HepG2 (cell line): ENCODE data around the gene CRTC2. TPM values are rescaled to one million over a fixed set of nuclear protein-coding genes. Genes with fewer than 3 reads are reported as not detected.

Experiments
- AGO2 ChIP-seq: fragments of 200-400 bp; formaldehyde crosslinking; optimal IDR thresholded peaks from 2 replicates; pipeline ENCODE3; 2017; ENCODE audit warnings: mild to moderate bottlenecking, low read depth, low read length, moderate library complexity
- ATF7-NPFF ChIP-seq: sonication (generic); formaldehyde crosslinking; IDR thresholded peaks from 2 replicates; pipeline ENCODE4 v1.8.1; 2023; ENCODE audit warnings: mild to moderate bottlenecking, low read depth, missing genetic modification reagents, moderate library complexity
- CBFB ChIP-seq: sonication (generic); formaldehyde crosslinking; IDR thresholded peaks from 2 replicates; pipeline ENCODE4 v1.4.0; 2020; ENCODE audit warnings: missing genetic modification reagents
- CBX1 ChIP-seq: IDR thresholded peaks from one replicate; pipeline ENCODE4 v1.6.1; 2016; ENCODE audit warnings: antibody characterized with exemption, low read depth
- EHMT2 ChIP-seq: fragments of 200-600 bp; sonication (generic); IDR thresholded peaks from 2 replicates; pipeline ENCODE4 v1.7.0; 2017; ENCODE audit warnings: antibody characterized with exemption, low read depth, low read length, borderline replicate concordance
- FOXA3 ChIP-seq: IDR thresholded peaks from 2 replicates; pipeline ENCODE4 v1.6.1; 2016; ENCODE audit warnings: missing genetic modification reagents, missing compliant biosample characterization
- JUN ChIP-seq: sonication (generic); formaldehyde crosslinking; IDR thresholded peaks from 2 replicates; pipeline ENCODE4 v1.4.0; 2020; ENCODE audit warnings: mild to moderate bottlenecking, missing genetic modification reagents
- KAT7 ChIP-seq: IDR thresholded peaks from 2 replicates; pipeline ENCODE4 v1.6.1; 2018; ENCODE audit warnings: borderline replicate concordance, missing compliant biosample characterization
- MTA1 ChIP-seq: sonication (generic); formaldehyde crosslinking; IDR thresholded peaks from 2 replicates; pipeline ENCODE4 v1.4.0; 2020; ENCODE audit warnings: missing genetic modification reagents, mild to moderate bottlenecking, borderline replicate concordance
- RARG ChIP-seq: sonication (generic); formaldehyde crosslinking; IDR thresholded peaks from 2 replicates; pipeline ENCODE4 v1.4.0; 2020; ENCODE audit warnings: low read depth, mild to moderate bottlenecking, missing genetic modification reagents
- SAP130 ChIP-seq: IDR thresholded peaks from 2 replicates; pipeline ENCODE4 v1.6.1; 2016; ENCODE audit warnings: low read depth
- SNAPC5 ChIP-seq: sonication (generic); formaldehyde crosslinking; IDR thresholded peaks from 2 replicates; pipeline ENCODE4 v1.8.1; 2023; ENCODE audit warnings: mild to moderate bottlenecking, missing genetic modification reagents, borderline replicate concordance
- TMF1 ChIP-seq: sonication (generic); formaldehyde crosslinking; IDR thresholded peaks from 2 replicates; pipeline ENCODE4 v1.8.1; 2022; ENCODE audit warnings: low read depth, missing genetic modification reagents
- TOE1 ChIP-seq: sonication (generic); formaldehyde crosslinking; IDR thresholded peaks from 2 replicates; pipeline ENCODE4 v1.4.0; 2020; ENCODE audit warnings: mild to moderate bottlenecking, missing genetic modification reagents
- ZBTB44 ChIP-seq: sonication (generic); formaldehyde crosslinking; IDR thresholded peaks from 2 replicates; pipeline ENCODE4 v1.4.0; 2020; ENCODE audit warnings: missing genetic modification reagents
- ZFAT ChIP-seq: sonication (generic); formaldehyde crosslinking; conservative IDR thresholded peaks from 2 replicates; pipeline ENCODE4 v1.8.1; 2023; ENCODE audit warnings: missing genetic modification reagents, inconsistent platforms
- ZFY ChIP-seq: sonication (generic); formaldehyde crosslinking; IDR thresholded peaks from 2 replicates; pipeline ENCODE4 v1.4.0; 2020; ENCODE audit warnings: missing genetic modification reagents
- ZMYM3 ChIP-seq: sonication (generic); formaldehyde crosslinking; IDR thresholded peaks from 2 replicates; pipeline ENCODE4 v1.5.1; 2020; ENCODE audit warnings: mild to moderate bottlenecking, missing genetic modification reagents
- ZNF10 ChIP-seq: sonication (generic); formaldehyde crosslinking; IDR thresholded peaks from 2 replicates; pipeline ENCODE4 v1.4.0; 2020; ENCODE audit warnings: mild to moderate bottlenecking, low read depth, missing genetic modification reagents, borderline replicate concordance
- ZNF143 ChIP-seq: sonication (generic); formaldehyde crosslinking; IDR thresholded peaks from 2 replicates; pipeline ENCODE4 v1.4.0; 2020; ENCODE audit warnings: missing genetic modification reagents
- ZNF337 ChIP-seq: sonication (generic); formaldehyde crosslinking; IDR thresholded peaks from 2 replicates; pipeline ENCODE4 v1.5.1; 2020; ENCODE audit warnings: missing genetic modification reagents, low read depth, mild to moderate bottlenecking, borderline replicate concordance
- ZNF34 ChIP-seq: sonication (generic); formaldehyde crosslinking; IDR thresholded peaks from 2 replicates; pipeline ENCODE4 v1.4.0; 2020; ENCODE audit warnings: mild to moderate bottlenecking, missing genetic modification reagents, borderline replicate concordance
- ZNF550 ChIP-seq: sonication (generic); formaldehyde crosslinking; IDR thresholded peaks from 2 replicates; pipeline ENCODE4 v1.4.0; 2020; ENCODE audit warnings: mild to moderate bottlenecking, missing genetic modification reagents, borderline replicate concordance
- ZNF597 ChIP-seq: sonication (generic); formaldehyde crosslinking; IDR thresholded peaks from 2 replicates; pipeline ENCODE4 v1.5.0; 2020; ENCODE audit warnings: missing genetic modification reagents
- polyA plus RNA-seq, 8 experiments: library from polyadenylated mRNA; depleted of rRNA in 3 of 8; stranded (reverse) in 7 of 8; unstranded in 1 of 8; fragments of >200 nt; fragmentation: Illumina TruSeq in 4 of 8; extraction: Trizol in 4 of 8; gene quantifications; 2 replicates each; pipeline versions ENCODE4 v1.2.1 to v1.2.3, GENCODE V29; 2011 to 2016; ENCODE audit warnings: low read depth in 4 of 8, missing spikeins in 1 of 8, mixed read lengths in 1 of 8; ENCODE audit not compliant: insufficient read depth in 1 of 8
- total RNA-seq, 5 experiments: library from RNA; depleted of rRNA; stranded (reverse); fragments of >200 nt; fragmentation: Illumina TruSeq; extraction: Trizol; gene quantifications; 2 replicates each; pipeline ENCODE4 v1.2.3, GENCODE V29; 2016; ENCODE audit warnings: low read depth in 1 of 5
- TF ChIP-seq, protein P1 (sequence below): sonication (generic); formaldehyde crosslinking; IDR thresholded peaks from 2 replicates; pipeline ENCODE4 v1.9.0; 2021; ENCODE audit warnings: missing genetic modification reagents, mild to moderate bottlenecking, borderline replicate concordance
- TF ChIP-seq, protein P2 (sequence below): sonication (generic); formaldehyde crosslinking; IDR thresholded peaks from 2 replicates; pipeline ENCODE4 v1.5.0; 2020; ENCODE audit warnings: mild to moderate bottlenecking, missing genetic modification reagents

CRTC2 gene
- total and polyA plus RNA-seq, 2 of the 13 experiments (the other 11 are each of a cell fraction or from before 2014, with no cell fraction given) = 6.1 to 26.7 TPM

DNA sequence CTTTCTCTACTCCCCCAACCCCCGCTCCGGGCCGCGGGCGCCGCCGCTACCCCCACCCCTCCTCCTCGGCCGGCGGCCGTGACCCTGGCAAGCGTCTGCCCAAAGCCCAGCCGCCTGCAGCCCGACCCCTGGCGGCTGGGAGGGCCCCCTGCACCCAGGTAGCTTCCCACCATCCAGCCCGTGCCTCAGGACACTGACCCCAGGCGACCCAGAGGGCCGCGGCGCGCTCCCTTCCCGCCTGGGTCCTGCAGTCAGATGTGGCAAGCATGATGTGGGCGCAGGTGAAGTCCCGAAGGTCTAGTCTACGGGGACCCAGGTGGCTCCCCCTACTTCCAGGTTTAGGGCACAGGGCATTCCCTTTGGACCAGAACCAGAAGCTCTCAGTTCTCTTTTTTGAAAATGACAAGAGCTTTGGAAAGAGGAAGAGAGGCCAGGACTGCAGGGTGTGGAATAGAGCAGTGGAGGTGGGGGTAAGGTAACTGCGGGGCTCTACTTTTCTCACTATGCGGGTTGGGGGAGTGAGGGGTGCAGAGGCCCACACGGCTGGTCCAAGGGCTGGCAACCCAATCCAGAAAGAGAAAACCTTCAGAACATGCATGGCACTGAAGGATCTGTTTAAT lies 11.7 kb downstream of the CRTC2 start, which contains the start of gene DENND4B (continued):
- no peak; the same call in 1 of the 2 replicates for TF ChIP-seq ZMYM3 (CRISPR knock-in tag)
- peak; percentile 86 for TF ChIP-seq CBX1
- TF ChIP-seq ZFAT (CRISPR knock-in tag) = no peak
- TF ChIP-seq ZNF10 (CRISPR knock-in tag) = no peak
- TF ChIP-seq TOE1 (CRISPR knock-in tag) = no peak
- 0 out of 2 replicates have a peak, but pooled peaks have one; percentile 30 for TF ChIP-seq ATF7-NPFF (CRISPR knock-in tag)
- no peak for TF ChIP-seq SNAPC5
- TF ChIP-seq TMF1 (CRISPR knock-in tag) = no peak
- TF ChIP-seq SAP130 (CRISPR knock-in tag) = peak; percentile 68
- TF ChIP-seq FOXA3 (CRISPR knock-in tag) = peak; percentile 49
- no peak for TF ChIP-seq ZBTB44 (CRISPR knock-in tag)
- TF ChIP-seq MTA1 (CRISPR knock-in tag) = peak; percentile 58; the same call in 1 of the 2 replicates
- TF ChIP-seq KAT7 (CRISPR knock-in tag) = 0 out of 2 replicates have a peak, but pooled peaks have one; percentile 36
- TF ChIP-seq JUN = no peak
- peak; percentile 45; the same call in 1 of the 2 replicates for TF ChIP-seq CBFB (CRISPR knock-in tag)
- no peak for TF ChIP-seq EHMT2
- TF ChIP-seq ZNF597 (CRISPR knock-in tag) = no peak
- no peak for TF ChIP-seq RARG (CRISPR knock-in tag)
- TF ChIP-seq ZNF337 = no peak
- TF ChIP-seq, protein P1, sequence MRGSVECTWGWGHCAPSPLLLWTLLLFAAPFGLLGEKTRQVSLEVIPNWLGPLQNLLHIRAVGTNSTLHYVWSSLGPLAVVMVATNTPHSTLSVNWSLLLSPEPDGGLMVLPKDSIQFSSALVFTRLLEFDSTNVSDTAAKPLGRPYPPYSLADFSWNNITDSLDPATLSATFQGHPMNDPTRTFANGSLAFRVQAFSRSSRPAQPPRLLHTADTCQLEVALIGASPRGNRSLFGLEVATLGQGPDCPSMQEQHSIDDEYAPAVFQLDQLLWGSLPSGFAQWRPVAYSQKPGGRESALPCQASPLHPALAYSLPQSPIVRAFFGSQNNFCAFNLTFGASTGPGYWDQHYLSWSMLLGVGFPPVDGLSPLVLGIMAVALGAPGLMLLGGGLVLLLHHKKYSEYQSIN = no peak
- peak; percentile 67 for TF ChIP-seq AGO2
- TF ChIP-seq ZNF143 (CRISPR knock-in tag) = peak; percentile 31; the same call in 1 of the 2 replicates
- TF ChIP-seq ZFY (CRISPR knock-in tag) = peak; percentile 33; the same call in 1 of the 2 replicates
- TF ChIP-seq ZNF34 (CRISPR knock-in tag) = no peak
- TF ChIP-seq ZNF550 = no peak
- TF ChIP-seq, protein P2, sequence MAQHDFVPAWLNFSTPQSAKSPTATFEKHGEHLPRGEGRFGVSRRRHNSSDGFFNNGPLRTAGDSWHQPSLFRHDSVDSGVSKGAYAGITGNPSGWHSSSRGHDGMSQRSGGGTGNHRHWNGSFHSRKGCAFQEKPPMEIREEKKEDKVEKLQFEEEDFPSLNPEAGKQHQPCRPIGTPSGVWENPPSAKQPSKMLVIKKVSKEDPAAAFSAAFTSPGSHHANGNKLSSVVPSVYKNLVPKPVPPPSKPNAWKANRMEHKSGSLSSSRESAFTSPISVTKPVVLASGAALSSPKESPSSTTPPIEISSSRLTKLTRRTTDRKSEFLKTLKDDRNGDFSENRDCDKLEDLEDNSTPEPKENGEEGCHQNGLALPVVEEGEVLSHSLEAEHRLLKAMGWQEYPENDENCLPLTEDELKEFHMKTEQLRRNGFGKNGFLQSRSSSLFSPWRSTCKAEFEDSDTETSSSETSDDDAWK (CRISPR knock-in tag) = no peak
